Ishikawa (cell line): ENCODE measurements around the gene WNT4.

Source experiments
- CEBPB ChIP-seq: IDR thresholded peaks from 2 replicates; pipeline ENCODE4 v1.6.1; 2012
- CREB1 ChIP-seq: IDR thresholded peaks from 2 replicates; pipeline ENCODE4 v1.6.1; 2012; ENCODE audit warnings: low read depth
- EGR1 ChIP-seq: IDR thresholded peaks from 2 replicates; pipeline ENCODE4 v1.6.1; 2012
- EP300 ChIP-seq: IDR thresholded peaks from 2 replicates; pipeline ENCODE4 v1.6.1; 2012; ENCODE audit warnings: borderline replicate concordance
- MAX ChIP-seq: IDR thresholded peaks from 2 replicates; pipeline ENCODE4 v1.6.1; 2012
- NFIC ChIP-seq: IDR thresholded peaks from 2 replicates; pipeline ENCODE4 v1.6.1; 2012
- RAD21 ChIP-seq: IDR thresholded peaks from 2 replicates; pipeline ENCODE4 v1.6.1; 2012; ENCODE audit warnings: low read depth
- TAF1 ChIP-seq: IDR thresholded peaks from 2 replicates; pipeline ENCODE4 v1.6.1; 2012; ENCODE audit warnings: low read depth, mild to moderate bottlenecking
- TEAD4 ChIP-seq: IDR thresholded peaks from 2 replicates; pipeline ENCODE4 v1.6.1; 2012
- USF1 ChIP-seq: IDR thresholded peaks from 2 replicates; pipeline ENCODE4 v1.6.1; 2012
- YY1 ChIP-seq: IDR thresholded peaks from 2 replicates; pipeline ENCODE4 v1.6.1; 2012; ENCODE audit warnings: low read depth
- ZBTB7A ChIP-seq: IDR thresholded peaks from 2 replicates; pipeline ENCODE4 v1.6.1; 2012; ENCODE audit warnings: low read depth
- TF ChIP-seq, protein P1 (sequence below): IDR thresholded peaks from 2 replicates; pipeline ENCODE4 v1.6.1; 2012; ENCODE audit warnings: low read depth, mild to moderate bottlenecking

DNA sequence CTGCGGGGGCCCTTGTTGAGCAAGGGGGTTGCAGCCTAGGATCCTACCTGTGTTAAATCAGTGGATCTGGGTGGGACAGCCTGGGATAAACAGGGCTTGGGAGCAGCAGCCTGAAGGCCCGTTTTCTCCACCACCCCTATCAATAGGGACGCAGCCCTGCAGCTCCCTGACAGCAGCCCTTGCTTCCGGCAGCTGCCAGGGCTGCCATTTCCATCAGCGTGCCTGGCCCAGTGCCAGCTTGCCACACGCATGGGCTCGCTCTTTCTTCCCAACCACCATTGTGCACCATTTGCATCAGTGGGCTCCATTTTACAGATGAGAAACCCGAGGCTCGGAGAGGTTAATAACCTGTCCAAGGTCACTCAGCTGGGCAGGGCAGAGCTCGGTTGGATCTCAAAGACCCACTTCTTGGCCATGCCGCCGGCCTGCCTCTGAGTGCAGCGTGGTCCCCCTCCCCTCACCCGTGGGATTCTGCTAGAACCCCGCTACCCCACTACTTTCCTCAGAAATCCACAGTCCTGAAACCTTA lies 3.8 kb downstream of the WNT4 start:
- no peak for TF ChIP-seq RAD21
- TF ChIP-seq EP300 = no peak
- no peak for TF ChIP-seq YY1
- TF ChIP-seq CREB1 = no peak
- TF ChIP-seq NFIC = no peak
- TF ChIP-seq, protein P1, sequence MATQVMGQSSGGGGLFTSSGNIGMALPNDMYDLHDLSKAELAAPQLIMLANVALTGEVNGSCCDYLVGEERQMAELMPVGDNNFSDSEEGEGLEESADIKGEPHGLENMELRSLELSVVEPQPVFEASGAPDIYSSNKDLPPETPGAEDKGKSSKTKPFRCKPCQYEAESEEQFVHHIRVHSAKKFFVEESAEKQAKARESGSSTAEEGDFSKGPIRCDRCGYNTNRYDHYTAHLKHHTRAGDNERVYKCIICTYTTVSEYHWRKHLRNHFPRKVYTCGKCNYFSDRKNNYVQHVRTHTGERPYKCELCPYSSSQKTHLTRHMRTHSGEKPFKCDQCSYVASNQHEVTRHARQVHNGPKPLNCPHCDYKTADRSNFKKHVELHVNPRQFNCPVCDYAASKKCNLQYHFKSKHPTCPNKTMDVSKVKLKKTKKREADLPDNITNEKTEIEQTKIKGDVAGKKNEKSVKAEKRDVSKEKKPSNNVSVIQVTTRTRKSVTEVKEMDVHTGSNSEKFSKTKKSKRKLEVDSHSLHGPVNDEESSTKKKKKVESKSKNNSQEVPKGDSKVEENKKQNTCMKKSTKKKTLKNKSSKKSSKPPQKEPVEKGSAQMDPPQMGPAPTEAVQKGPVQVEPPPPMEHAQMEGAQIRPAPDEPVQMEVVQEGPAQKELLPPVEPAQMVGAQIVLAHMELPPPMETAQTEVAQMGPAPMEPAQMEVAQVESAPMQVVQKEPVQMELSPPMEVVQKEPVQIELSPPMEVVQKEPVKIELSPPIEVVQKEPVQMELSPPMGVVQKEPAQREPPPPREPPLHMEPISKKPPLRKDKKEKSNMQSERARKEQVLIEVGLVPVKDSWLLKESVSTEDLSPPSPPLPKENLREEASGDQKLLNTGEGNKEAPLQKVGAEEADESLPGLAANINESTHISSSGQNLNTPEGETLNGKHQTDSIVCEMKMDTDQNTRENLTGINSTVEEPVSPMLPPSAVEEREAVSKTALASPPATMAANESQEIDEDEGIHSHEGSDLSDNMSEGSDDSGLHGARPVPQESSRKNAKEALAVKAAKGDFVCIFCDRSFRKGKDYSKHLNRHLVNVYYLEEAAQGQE = no peak
- TF ChIP-seq EGR1 = no peak
- no peak for TF ChIP-seq TAF1
- TF ChIP-seq MAX = no peak
- TF ChIP-seq CEBPB = no peak
- no peak for TF ChIP-seq ZBTB7A
- TF ChIP-seq TEAD4 = no peak
- no peak for TF ChIP-seq USF1
